HEK293 (cell line): ENCODE results near the gene ADAMTS17.

Experiments
- CTCF ChIA-PET: fragments of 350-600 bp; formaldehyde crosslinking; extraction: SDS; loops from one replicate; lab custom pipeline; 2021; ENCODE audit warnings: antibody characterized with exemption; lab: Yijun Ruan, JAX
- POLR2A ChIA-PET: fragments of 300-600 bp; formaldehyde crosslinking; extraction: SDS; loops from one replicate; lab custom pipeline; 2020; ENCODE audit warnings: antibody characterized with exemption, inconsistent platforms; lab: Yijun Ruan, JAX
- H3K27ac ChIP-seq: fragments of 200-500 bp; sonication (Bioruptor generic); 2 replicates; pipeline ENCODE4 v1.5.1; 2014; ENCODE audit warnings: low read depth, low read length, control low read depth, inconsistent platforms; ENCODE audit errors: extremely low read depth
- H3K36me3 ChIP-seq, 2 experiments: fragments of 200-500 bp in 1 of 2; sonication (Bioruptor generic) in 1 of 2; 1 replicate in 1 of 2; 2 replicates in 1 of 2; pipeline ENCODE4 v1.5.1; 2014 to 2017; ENCODE audit warnings: inconsistent platforms in 2 of 2, low read length in 2 of 2; ENCODE audit not compliant: control insufficient read depth in 2 of 2, insufficient read depth in 1 of 2
- H3K4me1 ChIP-seq: fragments of 200-500 bp; sonication (Bioruptor generic); 2 replicates; pipeline ENCODE4 v1.5.1; 2014; ENCODE audit warnings: mild to moderate bottlenecking, low read length, inconsistent platforms; ENCODE audit not compliant: control insufficient read depth, insufficient read depth
- H3K4me3 ChIP-seq: 2 replicates; pipeline ENCODE4 v1.5.1; 2011; ENCODE audit warnings: low read depth, mild to moderate bottlenecking, control low read depth, low read length, moderate library complexity
- H3K9me3 ChIP-seq: fragments of 200-500 bp; sonication (Bioruptor generic); 2 replicates; pipeline ENCODE4 v1.5.1; 2014; ENCODE audit warnings: low read depth, low read length, inconsistent platforms; ENCODE audit not compliant: control insufficient read depth, insufficient read depth
- HOXC10 ChIP-seq: sonication (generic); formaldehyde crosslinking; IDR thresholded peaks from 2 replicates; pipeline ENCODE4 v1.8.1; 2023; ENCODE audit warnings: mild to moderate bottlenecking, missing genetic modification reagents
- KLF8 ChIP-seq: fragments of 450-650 bp; formaldehyde crosslinking; IDR thresholded peaks from 2 replicates; pipeline ENCODE4 v1.5.1; 2016; ENCODE audit warnings: missing biosample characterization, missing genetic modification characterization
- OVOL3 ChIP-seq: fragments of 450-650 bp; formaldehyde crosslinking; IDR thresholded peaks from 2 replicates; pipeline ENCODE4 v1.5.1; 2016; ENCODE audit warnings: missing biosample characterization, missing genetic modification characterization
- SCRT2 ChIP-seq: fragments of 450-650 bp; formaldehyde crosslinking; IDR thresholded peaks from 2 replicates; pipeline ENCODE4 v1.5.1; 2016; ENCODE audit warnings: missing biosample characterization, missing genetic modification characterization
- TRIM28 ChIP-seq: IDR thresholded peaks from 2 replicates; pipeline ENCODE4 v1.6.1; 2011; ENCODE audit warnings: low read length, control low read depth, borderline replicate concordance
- ZBTB48 ChIP-seq: fragments of 450-650 bp; formaldehyde crosslinking; IDR thresholded peaks from 2 replicates; pipeline ENCODE4 v1.5.1; 2016; ENCODE audit warnings: missing biosample characterization, missing genetic modification characterization
- ZFHX2 ChIP-seq: fragments of 450-650 bp; formaldehyde crosslinking; conservative IDR thresholded peaks from 2 replicates; pipeline ENCODE4 v1.5.1; 2016; ENCODE audit warnings: missing biosample characterization, missing genetic modification characterization
- ZFP37 ChIP-seq: fragments of 450-650 bp; formaldehyde crosslinking; IDR thresholded peaks from 2 replicates; pipeline ENCODE4 v1.5.1; 2016; ENCODE audit warnings: missing biosample characterization, missing genetic modification characterization
- ZNF121 ChIP-seq: fragments of 450-650 bp; formaldehyde crosslinking; IDR thresholded peaks from 2 replicates; pipeline ENCODE4 v1.5.1; 2016; ENCODE audit warnings: missing biosample characterization, missing genetic modification characterization
- ZNF184 ChIP-seq: fragments of 450-650 bp; IDR thresholded peaks from 2 replicates; pipeline ENCODE4 v1.5.1; 2018; ENCODE audit warnings: missing biosample characterization, mild to moderate bottlenecking, missing genetic modification characterization
- ZNF341 ChIP-seq: fragments of 450-650 bp; formaldehyde crosslinking; IDR thresholded peaks from 2 replicates; pipeline ENCODE4; 2016; ENCODE audit warnings: low read depth, missing biosample characterization, missing genetic modification characterization
- ZNF426 ChIP-seq: fragments of 450-650 bp; formaldehyde crosslinking; IDR thresholded peaks from 2 replicates; pipeline ENCODE4 v1.5.1; 2017; ENCODE audit warnings: missing biosample characterization, missing genetic modification characterization, mild to moderate bottlenecking, inconsistent platforms, moderate library complexity
- ZNF521 ChIP-seq: fragments of 450-650 bp; formaldehyde crosslinking; IDR thresholded peaks from 2 replicates; pipeline ENCODE4 v1.5.1; 2017; ENCODE audit warnings: missing biosample characterization, mild to moderate bottlenecking, missing genetic modification characterization
- ZNF585B ChIP-seq: fragments of 450-650 bp; formaldehyde crosslinking; IDR thresholded peaks from 2 replicates; pipeline ENCODE4 v1.5.1; 2016; ENCODE audit warnings: missing biosample characterization, missing genetic modification characterization
- ZNF677 ChIP-seq: fragments of 450-650 bp; IDR thresholded peaks from 2 replicates; pipeline ENCODE4 v1.5.0; 2018; ENCODE audit warnings: missing biosample characterization, mild to moderate bottlenecking, missing genetic modification characterization, moderate library complexity
- ZNF837 ChIP-seq: fragments of 450-650 bp; formaldehyde crosslinking; IDR thresholded peaks from 2 replicates; pipeline ENCODE4 v1.5.1; 2016; ENCODE audit warnings: missing biosample characterization, missing genetic modification characterization
- ZSCAN30 ChIP-seq: fragments of 450-650 bp; IDR thresholded peaks from 2 replicates; pipeline ENCODE4 v1.5.1; 2018; ENCODE audit warnings: missing biosample characterization, mild to moderate bottlenecking, missing genetic modification characterization, moderate library complexity
- TF ChIP-seq, protein P1 (sequence below): fragments of 450-650 bp; formaldehyde crosslinking; IDR thresholded peaks from 2 replicates; pipeline ENCODE4 v1.5.1; 2016; ENCODE audit warnings: missing biosample characterization, missing genetic modification characterization
- TF ChIP-seq, protein P2 (sequence below): fragments of 450-650 bp; formaldehyde crosslinking; IDR thresholded peaks from 2 replicates; pipeline ENCODE4 v1.5.1; 2016; ENCODE audit warnings: missing biosample characterization, missing genetic modification characterization
- TF ChIP-seq, protein P3 (sequence below): fragments of 450-650 bp; formaldehyde crosslinking; IDR thresholded peaks from 2 replicates; pipeline ENCODE4 v1.5.0; 2017; ENCODE audit warnings: missing biosample characterization, missing genetic modification characterization, borderline replicate concordance

Gene ADAMTS17

DNA sequence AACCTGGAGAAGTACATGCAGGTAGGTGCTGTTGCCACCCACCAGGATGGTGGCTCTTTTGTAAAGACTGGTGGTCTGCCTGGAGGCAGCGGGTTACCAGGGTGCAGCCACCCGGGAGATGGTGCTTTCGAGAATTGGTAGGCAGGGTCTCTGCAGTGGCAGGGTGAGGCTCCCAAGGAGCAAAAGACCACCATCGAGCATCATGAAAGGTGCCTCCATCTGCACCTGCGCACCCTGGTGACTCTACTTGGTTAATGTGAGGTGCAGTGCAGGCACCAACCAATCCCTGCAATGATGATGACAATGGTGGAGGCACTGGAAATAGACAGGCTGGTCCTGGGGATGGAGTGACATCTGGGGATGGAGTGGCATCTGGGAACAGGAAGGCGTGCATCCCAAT lies 236.7 kb downstream of the ADAMTS17 start:
- no peak overlapping the region for H3K4me3 ChIP-seq
- TF ChIP-seq ZNF121 (tag by site-specific recombination) (no peak), ZNF184 (tag by site-specific recombination) (no peak), ZNF521 (tag by site-specific recombination) (no peak), OVOL3 (tag by site-specific recombination) (no peak)
- TF ChIP-seq, all 188 proteins: peak for 0
- CTCF ChIA-PET, result interaction anchor here (0.6 kb wide), 2 partner anchors 23 to 28 kb away, joined by 3 read pairs; no protein-coding TSS in a partner anchor
- no peaks in the 10 kb centered on the region for H3K9me3 ChIP-seq
- H3K36me3 ChIP-seq, result no peaks in the 10 kb centered on the region; a peak in 1 of 3 replicates
- H3K27ac ChIP-seq, result no peak overlapping the region
- H3K4me1 ChIP-seq, result no peaks in the 10 kb centered on the region
- POLR2A ChIA-PET, result no interaction called here

DNA sequence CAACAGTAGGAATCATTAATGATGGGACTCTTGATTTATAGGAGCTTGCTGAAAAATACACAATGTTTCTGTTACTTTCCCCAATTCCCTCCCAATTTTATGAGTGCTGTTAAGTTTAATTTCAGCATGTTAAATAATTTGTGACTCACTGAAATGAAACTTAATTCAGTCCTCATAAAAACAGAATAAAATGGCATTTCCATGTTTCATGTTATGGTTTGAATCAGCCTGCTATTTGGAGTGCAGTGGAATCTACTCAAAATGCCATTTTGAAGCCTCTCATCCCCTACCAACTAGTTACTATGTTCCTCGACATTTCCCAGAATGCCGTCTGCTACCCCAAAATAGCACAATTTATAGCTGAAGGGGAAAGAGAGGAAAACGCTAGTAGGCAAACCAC lies 237.5 kb downstream of the ADAMTS17 start:
- Histone ChIP-seq H3K4me1 (no peaks in the 10 kb centered on the region), H3K27ac (no peak overlapping the region), H3K4me3 (no peak overlapping the region), H3K36me3 (no peaks in the 10 kb centered on the region; a peak in 1 of 3 replicates), H3K9me3 (no peaks in the 10 kb centered on the region)
- TF ChIP-seq ZNF521 (tag by site-specific recombination) (no peak), ZNF341 (tag by site-specific recombination) (no peak), ZNF426 (no peak), ZNF585B (no peak), ZNF677 (tag by site-specific recombination) (no peak), ZFHX2 (tag by site-specific recombination) (no peak), ZNF837 (tag by site-specific recombination) (no peak), SCRT2 (tag by site-specific recombination) (no peak), ZFP37 (no peak), KLF8 (no peak), TRIM28 (no peak), ZSCAN30 (tag by site-specific recombination) (no peak), ZBTB48 (tag by site-specific recombination) (no peak), HOXC10 (no peak)
- TF ChIP-seq, protein P1, sequence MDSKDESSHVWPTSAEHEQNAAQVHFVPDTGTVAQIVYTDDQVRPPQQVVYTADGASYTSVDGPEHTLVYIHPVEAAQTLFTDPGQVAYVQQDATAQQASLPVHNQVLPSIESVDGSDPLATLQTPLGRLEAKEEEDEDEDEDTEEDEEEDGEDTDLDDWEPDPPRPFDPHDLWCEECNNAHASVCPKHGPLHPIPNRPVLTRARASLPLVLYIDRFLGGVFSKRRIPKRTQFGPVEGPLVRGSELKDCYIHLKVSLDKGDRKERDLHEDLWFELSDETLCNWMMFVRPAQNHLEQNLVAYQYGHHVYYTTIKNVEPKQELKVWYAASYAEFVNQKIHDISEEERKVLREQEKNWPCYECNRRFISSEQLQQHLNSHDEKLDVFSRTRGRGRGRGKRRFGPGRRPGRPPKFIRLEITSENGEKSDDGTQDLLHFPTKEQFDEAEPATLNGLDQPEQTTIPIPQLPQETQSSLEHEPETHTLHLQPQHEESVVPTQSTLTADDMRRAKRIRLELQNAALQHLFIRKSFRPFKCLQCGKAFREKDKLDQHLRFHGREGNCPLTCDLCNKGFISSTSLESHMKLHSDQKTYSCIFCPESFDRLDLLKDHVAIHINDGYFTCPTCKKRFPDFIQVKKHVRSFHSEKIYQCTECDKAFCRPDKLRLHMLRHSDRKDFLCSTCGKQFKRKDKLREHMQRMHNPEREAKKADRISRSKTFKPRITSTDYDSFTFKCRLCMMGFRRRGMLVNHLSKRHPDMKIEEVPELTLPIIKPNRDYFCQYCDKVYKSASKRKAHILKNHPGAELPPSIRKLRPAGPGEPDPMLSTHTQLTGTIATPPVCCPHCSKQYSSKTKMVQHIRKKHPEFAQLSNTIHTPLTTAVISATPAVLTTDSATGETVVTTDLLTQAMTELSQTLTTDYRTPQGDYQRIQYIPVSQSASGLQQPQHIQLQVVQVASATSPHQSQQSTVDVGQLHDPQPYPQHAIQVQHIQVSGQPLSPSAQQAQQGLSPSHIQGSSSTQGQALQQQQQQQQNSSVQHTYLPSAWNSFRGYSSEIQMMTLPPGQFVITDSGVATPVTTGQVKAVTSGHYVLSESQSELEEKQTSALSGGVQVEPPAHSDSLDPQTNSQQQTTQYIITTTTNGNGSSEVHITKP, result no peak
- TF ChIP-seq, protein P2, sequence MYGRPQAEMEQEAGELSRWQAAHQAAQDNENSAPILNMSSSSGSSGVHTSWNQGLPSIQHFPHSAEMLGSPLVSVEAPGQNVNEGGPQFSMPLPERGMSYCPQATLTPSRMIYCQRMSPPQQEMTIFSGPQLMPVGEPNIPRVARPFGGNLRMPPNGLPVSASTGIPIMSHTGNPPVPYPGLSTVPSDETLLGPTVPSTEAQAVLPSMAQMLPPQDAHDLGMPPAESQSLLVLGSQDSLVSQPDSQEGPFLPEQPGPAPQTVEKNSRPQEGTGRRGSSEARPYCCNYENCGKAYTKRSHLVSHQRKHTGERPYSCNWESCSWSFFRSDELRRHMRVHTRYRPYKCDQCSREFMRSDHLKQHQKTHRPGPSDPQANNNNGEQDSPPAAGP (tag by site-specific recombination), result no peak
- TF ChIP-seq, protein P3, sequence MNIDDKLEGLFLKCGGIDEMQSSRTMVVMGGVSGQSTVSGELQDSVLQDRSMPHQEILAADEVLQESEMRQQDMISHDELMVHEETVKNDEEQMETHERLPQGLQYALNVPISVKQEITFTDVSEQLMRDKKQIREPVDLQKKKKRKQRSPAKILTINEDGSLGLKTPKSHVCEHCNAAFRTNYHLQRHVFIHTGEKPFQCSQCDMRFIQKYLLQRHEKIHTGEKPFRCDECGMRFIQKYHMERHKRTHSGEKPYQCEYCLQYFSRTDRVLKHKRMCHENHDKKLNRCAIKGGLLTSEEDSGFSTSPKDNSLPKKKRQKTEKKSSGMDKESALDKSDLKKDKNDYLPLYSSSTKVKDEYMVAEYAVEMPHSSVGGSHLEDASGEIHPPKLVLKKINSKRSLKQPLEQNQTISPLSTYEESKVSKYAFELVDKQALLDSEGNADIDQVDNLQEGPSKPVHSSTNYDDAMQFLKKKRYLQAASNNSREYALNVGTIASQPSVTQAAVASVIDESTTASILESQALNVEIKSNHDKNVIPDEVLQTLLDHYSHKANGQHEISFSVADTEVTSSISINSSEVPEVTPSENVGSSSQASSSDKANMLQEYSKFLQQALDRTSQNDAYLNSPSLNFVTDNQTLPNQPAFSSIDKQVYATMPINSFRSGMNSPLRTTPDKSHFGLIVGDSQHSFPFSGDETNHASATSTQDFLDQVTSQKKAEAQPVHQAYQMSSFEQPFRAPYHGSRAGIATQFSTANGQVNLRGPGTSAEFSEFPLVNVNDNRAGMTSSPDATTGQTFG (tag by site-specific recombination), result no peak
- ChIA-PET CTCF (no interaction called here), POLR2A (no interaction called here)
